ENCODE data around the gene PTCH1.

The PTCH1 gene

GRCh38 chr9:95511952-95512708, 4.6 kb downstream of the PTCH1 start:
- peak; percentile 77 for DNase-seq

- DNase-seq = no peak
These were observed 5.2 kb downstream of the PTCH1 start for GRCh38 chr9:95511616-95511931.

GRCh38 chr9:95510709-95511615, 5.8 kb downstream of the PTCH1 start:
- peak; percentile 99 for DNase-seq

GRCh38 chr9:95509851-95510708, 6.7 kb downstream of the PTCH1 start:
- DNase-seq = peak; percentile 79

- DNase-seq = peak; percentile 99
These were observed 7.6 kb downstream of the PTCH1 start for GRCh38 chr9:95508968-95509850.

GRCh38 chr9:95508242-95508967, 8.4 kb downstream of the PTCH1 start:
- DNase-seq = peak; percentile 71

- peak; percentile 91 for DNase-seq
These were observed 9.1 kb downstream of the PTCH1 start for GRCh38 chr9:95507464-95508241.

GRCh38 chr9:95506678-95507463, 9.9 kb downstream of the PTCH1 start:
- peak; percentile 84 for DNase-seq

GRCh38 chr9:95506428-95506677, 10.4 kb downstream of the PTCH1 start:
- DNase-seq = peak; percentile 84

GRCh38 chr9:95505717-95506427, 10.9 kb downstream of the PTCH1 start:
- DNase-seq = peak; percentile 94

- peak; percentile 44 for DNase-seq
These were observed 11.6 kb downstream of the PTCH1 start for GRCh38 chr9:95505072-95505716.

GRCh38 chr9:95504053-95504963, 12.5 kb downstream of the PTCH1 start:
- DNase-seq = peak; percentile 48

- DNase-seq = no peak
These were observed 13.4 kb downstream of the PTCH1 start for GRCh38 chr9:95503369-95503768.

- DNase-seq = peak; percentile 34
These were observed 14.5 kb downstream of the PTCH1 start for GRCh38 chr9:95502248-95502647.

GRCh38 chr9:95499847-95500246, 16.9 kb downstream of the PTCH1 start:
- DNase-seq = peak; percentile 54

- DNase-seq = no peak
These were observed 17.6 kb downstream of the PTCH1 start for GRCh38 chr9:95499046-95499676.

GRCh38 chr9:95498641-95499040, 18.1 kb downstream of the PTCH1 start:
- DNase-seq = no peak

Measured in NCI-H69 (cell line).